NCI-H1092 (cell line): Measurements from ENCODE around the gene CDKAL1.
"Not testable (repeated sequence)": the region's sequence is repeated elsewhere in the genome, so short reads cannot be mapped to it uniquely, and the experiment has no call there.

ENCODE experiments used
- DNase-seq: peaks from one replicate; lab custom pipeline; 2025; lab: John Stamatoyannopoulos, UW

CDKAL1 gene

DNA sequence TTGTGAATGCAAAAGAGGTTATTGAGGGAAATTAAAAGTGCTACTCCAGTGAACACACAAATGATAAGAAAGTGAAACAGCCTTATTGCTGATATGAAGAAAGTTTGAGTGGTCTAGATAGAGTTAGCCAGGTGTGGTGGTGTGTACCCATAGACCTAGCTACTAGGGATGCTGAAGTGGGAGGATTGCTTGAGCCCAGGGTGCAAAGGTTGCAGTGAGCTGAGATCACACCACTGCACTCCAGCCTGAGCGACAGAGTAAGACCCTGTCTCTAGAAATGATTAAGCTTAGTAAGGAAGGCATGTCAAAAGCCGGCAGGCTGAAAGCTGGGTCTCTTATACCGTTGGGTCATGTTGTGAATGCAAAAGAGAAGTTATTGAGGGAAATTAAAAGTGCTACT, 389.8 kb downstream of the CDKAL1 start:
- not testable (repeated sequence) for DNase-seq

- no peak for DNase-seq
These were observed 390.8 kb downstream of the CDKAL1 start for GRCh38 chr6:20924911-20925543.

GRCh38 chr6:20927130-20927860, 393.0 kb downstream of the CDKAL1 start:
- no peak for DNase-seq

GRCh38 chr6:20929283-20929682, 395.0 kb downstream of the CDKAL1 start:
- DNase-seq: no peak

GRCh38 chr6:20931093-20931492, 396.8 kb downstream of the CDKAL1 start:
- DNase-seq: no peak

GRCh38 chr6:20931772-20932171, 397.5 kb downstream of the CDKAL1 start:
- DNase-seq: no peak

DNA sequence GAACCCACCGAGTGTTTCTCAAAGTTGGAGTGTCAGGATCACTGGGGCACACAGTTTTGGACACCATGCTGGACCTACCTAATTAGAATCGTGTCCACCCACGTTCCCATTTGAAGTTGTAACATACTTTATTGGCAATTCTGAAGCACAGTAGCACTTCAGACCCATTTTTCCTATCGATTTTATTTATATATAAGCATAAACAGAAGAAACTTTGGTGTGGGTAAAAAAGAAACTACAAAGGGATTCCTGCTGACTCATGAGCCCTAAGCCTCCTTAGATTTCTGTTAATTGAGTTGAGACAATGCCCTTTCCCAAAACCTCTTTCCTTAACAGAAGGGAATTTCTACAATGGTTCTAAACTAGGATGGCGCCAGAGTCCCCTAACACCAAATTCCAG, 398.0 kb downstream of the CDKAL1 start:
- no peak for DNase-seq

DNA sequence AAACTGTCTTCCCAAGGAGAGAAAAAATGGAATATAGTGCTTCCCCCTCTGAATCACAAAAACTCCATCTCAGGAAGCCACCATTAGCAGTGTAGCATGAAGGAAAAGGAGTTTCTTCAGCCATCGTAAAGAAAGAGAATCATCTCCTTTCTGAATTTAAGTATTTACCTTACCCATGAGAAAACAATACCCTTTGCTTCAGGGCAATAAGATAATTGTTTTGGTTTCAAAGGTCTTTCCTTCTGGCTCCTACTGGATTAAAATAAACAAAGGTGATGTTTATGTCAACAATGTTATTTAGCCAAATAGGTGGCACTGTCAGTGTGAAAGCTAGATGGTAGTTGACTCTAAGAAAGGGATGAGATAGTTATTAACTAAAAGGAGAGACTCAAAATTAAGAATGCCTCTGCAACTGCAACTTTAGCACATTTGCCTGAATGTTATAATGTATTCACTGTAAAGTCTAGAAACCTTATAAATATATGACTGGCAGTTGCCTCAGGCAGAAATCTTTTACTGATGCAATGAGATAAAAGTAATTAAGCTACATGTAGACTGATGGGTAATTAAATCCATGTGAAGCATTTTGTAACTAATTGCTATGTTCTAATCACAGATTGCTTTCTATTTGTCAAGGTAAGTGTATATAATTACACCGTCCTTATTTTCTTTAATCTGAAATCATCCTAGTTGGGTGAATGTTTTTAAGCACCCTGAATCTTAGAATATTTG, 399.0 kb downstream of the CDKAL1 start:
- DNase-seq: no peak

DNA sequence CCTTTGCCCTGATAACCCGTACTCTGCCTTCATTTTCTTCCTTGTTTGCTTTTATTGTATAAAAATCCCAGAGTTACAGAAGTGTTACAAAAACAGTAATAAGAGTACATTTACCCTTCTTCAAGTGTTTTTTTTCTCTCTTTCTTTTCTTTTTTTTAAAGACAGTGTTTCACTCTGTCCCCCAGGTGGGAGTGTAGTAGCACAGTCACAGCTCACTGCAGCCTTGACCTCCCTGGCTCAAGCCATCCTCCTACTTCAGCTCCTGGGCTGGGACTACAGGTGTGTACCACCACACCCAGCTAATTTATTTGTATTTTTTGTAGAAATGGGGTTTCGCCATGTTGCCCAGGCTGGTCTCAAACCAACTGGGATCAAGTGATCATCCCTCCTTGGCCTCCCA, 402.7 kb downstream of the CDKAL1 start:
- DNase-seq: no peak

GRCh38 chr6:20939161-20939775, 405.0 kb downstream of the CDKAL1 start:
- DNase-seq: no peak

- no peak for DNase-seq
These were observed 408.9 kb downstream of the CDKAL1 start for GRCh38 chr6:20943040-20943627.

DNA sequence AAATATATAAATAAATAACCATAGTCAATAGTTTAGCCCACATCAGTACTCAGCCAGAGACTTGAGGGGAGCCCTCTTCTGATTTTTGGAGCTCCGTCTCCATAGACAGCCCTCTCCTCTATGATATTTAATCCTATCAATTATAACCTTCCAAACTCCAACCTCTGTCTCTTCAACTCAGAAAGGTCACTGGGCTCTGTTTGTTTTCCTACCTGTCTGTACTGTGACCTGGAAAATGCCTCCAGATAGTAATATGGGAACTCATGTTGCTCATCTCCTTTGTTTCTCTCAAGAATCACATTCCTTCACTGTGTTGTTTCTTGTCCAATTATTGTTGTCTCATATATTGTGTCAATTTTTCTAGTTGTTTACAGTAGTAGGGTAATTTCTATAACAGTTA, 409.7 kb downstream of the CDKAL1 start:
- DNase-seq: no peak

- no peak for DNase-seq
These were observed 411.8 kb downstream of the CDKAL1 start for GRCh38 chr6:20946022-20946421.

DNA sequence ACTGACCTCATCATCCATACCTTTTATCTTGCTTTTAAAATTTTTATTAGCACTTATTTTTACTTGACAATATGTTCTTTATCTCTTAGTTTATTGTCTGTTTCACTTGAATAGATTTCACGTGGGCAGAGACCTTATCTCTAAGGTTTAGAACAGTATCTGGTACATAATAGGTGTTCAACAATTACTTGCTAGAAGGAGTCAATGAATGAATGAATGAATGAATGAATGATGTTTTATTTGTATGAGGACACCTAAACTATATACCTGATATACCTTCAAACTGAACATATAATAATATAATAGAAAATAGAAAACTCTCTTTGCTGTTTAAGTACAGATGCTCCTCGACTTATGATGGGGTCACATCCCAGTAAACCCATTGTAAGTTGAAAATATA, 412.6 kb downstream of the CDKAL1 start:
- DNase-seq: no peak

DNA sequence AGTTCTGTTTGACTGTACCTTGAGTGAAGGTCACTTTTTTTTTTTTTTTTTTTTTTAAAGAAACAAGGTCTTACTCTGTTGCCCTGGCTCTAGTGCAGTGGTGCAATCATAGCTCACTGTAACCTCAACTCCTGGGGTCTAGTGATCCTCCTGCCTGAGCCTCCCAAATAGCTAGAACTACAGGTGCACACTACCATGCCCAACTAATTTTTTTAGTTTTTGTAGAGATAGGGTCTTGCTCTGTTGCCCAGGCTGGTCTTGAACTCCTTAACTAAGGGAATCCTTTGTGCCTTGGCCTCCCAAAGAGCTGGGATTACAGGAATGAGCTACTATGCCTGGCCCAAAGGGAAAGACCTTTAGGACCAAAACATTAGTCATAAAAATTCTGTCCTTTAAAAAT, 413.7 kb downstream of the CDKAL1 start:
- no peak for DNase-seq

DNA sequence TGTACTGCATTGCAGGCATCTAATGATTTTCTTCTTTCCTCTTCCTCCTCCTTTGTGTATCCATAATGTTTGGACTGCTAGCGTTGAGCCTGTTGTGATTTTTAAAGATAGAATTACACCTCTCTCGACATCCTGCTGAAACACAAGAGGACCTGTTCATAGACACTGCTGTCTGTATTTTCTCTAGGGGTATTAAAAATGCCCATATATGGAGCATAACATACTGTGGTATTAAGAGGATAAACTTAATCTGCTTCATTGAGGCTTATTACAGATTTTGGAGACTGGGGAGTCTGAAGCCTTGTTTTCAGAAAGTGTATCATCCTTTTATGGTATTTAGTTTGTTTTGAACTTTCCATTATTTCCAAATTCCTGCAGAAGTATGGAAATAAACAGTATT, 414.3 kb downstream of the CDKAL1 start:
- no peak for DNase-seq

DNA sequence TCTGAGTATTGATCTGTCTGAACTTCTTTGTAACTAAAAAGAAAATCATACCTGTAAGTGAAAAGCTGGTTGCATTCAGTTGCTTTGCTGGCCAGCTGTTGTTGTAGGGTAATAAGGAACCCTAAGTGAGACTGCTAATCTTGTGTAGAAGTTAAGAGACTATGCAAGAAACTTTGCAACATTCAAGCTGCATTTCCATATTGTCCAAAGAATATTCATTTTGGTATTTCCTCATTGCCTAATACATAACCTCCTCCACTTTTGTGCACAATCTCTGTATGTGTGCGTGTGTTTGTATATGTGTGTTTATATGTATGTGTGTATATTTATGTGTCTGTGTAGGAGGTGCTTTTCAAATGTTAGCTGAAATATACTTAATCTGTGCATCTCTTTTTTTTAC, 414.9 kb downstream of the CDKAL1 start:
- no peak for DNase-seq

DNA sequence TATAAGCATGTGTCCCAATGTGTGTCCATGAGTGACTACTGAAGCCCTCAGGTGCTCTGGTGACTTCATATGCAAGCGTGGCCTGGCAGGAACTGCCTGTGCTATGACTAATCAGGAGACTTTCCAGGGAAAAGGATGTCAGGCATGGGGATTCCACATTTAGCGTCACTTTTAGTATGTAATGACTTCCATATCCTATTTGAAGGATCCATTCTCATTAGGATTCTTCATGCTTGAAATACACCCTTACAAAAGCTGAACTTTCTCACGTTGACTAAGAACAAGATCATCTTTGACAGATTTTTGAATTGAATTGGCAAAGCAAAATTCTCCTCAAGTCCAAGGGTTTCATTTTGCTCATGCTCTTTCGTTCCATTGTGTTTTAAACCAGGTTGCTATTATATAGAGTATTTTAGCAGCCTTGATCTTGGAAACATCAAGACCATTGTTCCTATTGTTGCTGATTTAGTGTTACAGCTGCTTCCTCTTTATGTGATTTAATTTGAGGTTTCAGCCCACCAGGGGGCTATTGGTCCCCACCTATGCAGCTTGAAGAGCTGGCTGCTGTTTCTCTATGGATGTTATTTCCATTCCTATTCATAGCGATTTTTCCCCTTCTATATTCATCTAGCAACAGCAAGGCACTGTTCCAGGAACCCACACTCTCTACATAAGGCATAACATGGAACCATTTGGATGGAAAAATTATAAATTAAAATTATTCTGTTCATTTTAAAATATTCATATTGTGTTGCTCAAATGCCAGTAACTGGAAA, 418.6 kb downstream of the CDKAL1 start:
- DNase-seq: peak; percentile 68

GRCh38 chr6:20954315-20954714, 420.1 kb downstream of the CDKAL1 start:
- DNase-seq: peak; percentile 48

GRCh38 chr6:20955131-20955530, 420.9 kb downstream of the CDKAL1 start:
- no peak for DNase-seq

- DNase-seq: no peak
These were observed 421.5 kb downstream of the CDKAL1 start for GRCh38 chr6:20955751-20956150.

- no peak for DNase-seq
These were observed 425.8 kb downstream of the CDKAL1 start for GRCh38 chr6:20960067-20960466.
